Measurements from ENCODE around the gene IL1RAPL1. TPM values are rescaled to one million over a fixed set of nuclear protein-coding genes. Genes with fewer than 3 reads are reported as not detected.

Gene IL1RAPL1
- total and polyA plus RNA-seq, 9 of the 15 experiments (the other 6 are each of a cell fraction or from before 2014, with no cell fraction given) = 0.04 to 0.07 (median 0.04) TPM; not detected in 6

GRCh38 chrX:29275928-29276327, 688.7 kb downstream of the IL1RAPL1 start:
- FAIRE-seq = no peak
- Histone ChIP-seq H3K36me3 (ENCODE audit: control insufficient read depth, insufficient read depth, low read length) (no peaks in the 10 kb centered on the region), H4K20me1 (replicated peaks; ENCODE audit: control insufficient read depth, insufficient read depth, low read length) (no peaks in the 10 kb centered on the region), H3K27ac (ENCODE audit: extremely low read depth, low read depth, low read length) (no peak overlapping the region), H3K27me3 (ENCODE audit: control insufficient read depth in 2 of 2, insufficient read depth in 2 of 2, low read length in 2 of 2) (no peaks in the 10 kb centered on the region), H3K9me3 (replicated peaks; ENCODE audit: control insufficient read depth, insufficient read depth, low read depth, low read length) (no peaks in the 10 kb centered on the region), H3K79me2 (ENCODE audit: control insufficient read depth, insufficient read depth, low read length) (no peaks in the 10 kb centered on the region), H3K4me2 (ENCODE audit: insufficient read depth, low read length) (no peak overlapping the region), H3K9me1 (ENCODE audit: control insufficient read depth, insufficient read depth, low read length) (no peaks in the 10 kb centered on the region), H3K4me3 (no peak overlapping the region), H2AFZ (ENCODE audit: low read depth, low read length) (no peak overlapping the region), H3K4me1 (replicated peaks in 1 of 2; ENCODE audit: control insufficient read depth in 2 of 2, insufficient read depth in 2 of 2, low read length in 2 of 2) (no peaks in the 10 kb centered on the region), H3K9ac (ENCODE audit: insufficient read depth in 1 of 2, low read depth in 2 of 2, low read length in 2 of 2) (no peak overlapping the region)
- POLR2A ChIA-PET = no interaction called here
- no peak for ATAC-seq
- intact Hi-C loops (cut with micrococcal nuclease) (no loop called here), in situ Hi-C loops (cut with MboI) (no loop called here)
- CTCF ChIA-PET (ENCODE audit: low intra/inter-chr PET ratio) = no interaction called here
- no peak for DNase-seq (ENCODE audit: extremely low read depth in 1 of 4, low spot score in 3 of 4)
- no TSS peak for BruUV-seq (replicated peaks)
- TF ChIP-seq NFIC (IDR thresholded peaks at IDR 0.05) = no peak
- TF ChIP-seq RFX5 (IDR thresholded peaks at IDR 0.05; ENCODE audit: low read depth, low read length) = no peak
- no peak for TF ChIP-seq BRCA1 (IDR thresholded peaks at IDR 0.05)
- no peak for TF ChIP-seq BRCA1 (CRISPR knock-in tag; IDR thresholded peaks at IDR 0.05)

GRCh38 chrX:29281078-29281742, 694.0 kb downstream of the IL1RAPL1 start:
- DNase-seq (ENCODE audit: extremely low read depth in 1 of 4, low spot score in 3 of 4) = no peak
- ATAC-seq = no peak
- TF ChIP-seq GTF3C2 (IDR thresholded peaks at IDR 0.05; ENCODE audit: borderline replicate concordance, extremely low read depth, insufficient read length) (no peak), ZNF263 (CRISPR knock-in tag; IDR thresholded peaks at IDR 0.05; ENCODE audit: borderline replicate concordance) (no peak), MBD1 (CRISPR knock-in tag; IDR thresholded peaks at IDR 0.05) (no peak), HDAC2 (IDR thresholded peaks at IDR 0.05) (no peak), NCOA2 (IDR thresholded peaks at IDR 0.05; ENCODE audit: partially characterized antibody in 2 of 2) (no peak)
- TF ChIP-seq, protein P1, sequence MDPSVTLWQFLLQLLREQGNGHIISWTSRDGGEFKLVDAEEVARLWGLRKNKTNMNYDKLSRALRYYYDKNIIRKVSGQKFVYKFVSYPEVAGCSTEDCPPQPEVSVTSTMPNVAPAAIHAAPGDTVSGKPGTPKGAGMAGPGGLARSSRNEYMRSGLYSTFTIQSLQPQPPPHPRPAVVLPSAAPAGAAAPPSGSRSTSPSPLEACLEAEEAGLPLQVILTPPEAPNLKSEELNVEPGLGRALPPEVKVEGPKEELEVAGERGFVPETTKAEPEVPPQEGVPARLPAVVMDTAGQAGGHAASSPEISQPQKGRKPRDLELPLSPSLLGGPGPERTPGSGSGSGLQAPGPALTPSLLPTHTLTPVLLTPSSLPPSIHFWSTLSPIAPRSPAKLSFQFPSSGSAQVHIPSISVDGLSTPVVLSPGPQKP (CRISPR knock-in tag; IDR thresholded peaks at IDR 0.05) = no peak
- Histone ChIP-seq H3K36me3 (ENCODE audit: control insufficient read depth, insufficient read depth, low read length) (no peaks in the 10 kb centered on the region), H3K9ac (ENCODE audit: insufficient read depth in 1 of 2, low read depth in 2 of 2, low read length in 2 of 2) (no peak overlapping the region), H3K9me3 (replicated peaks; ENCODE audit: control insufficient read depth, insufficient read depth, low read depth, low read length) (no peaks in the 10 kb centered on the region), H3K4me3 (no peak overlapping the region), H3K4me2 (ENCODE audit: insufficient read depth, low read length) (no peak overlapping the region), H3K79me2 (ENCODE audit: control insufficient read depth, insufficient read depth, low read length) (no peaks in the 10 kb centered on the region), H3K4me1 (replicated peaks in 1 of 2; ENCODE audit: control insufficient read depth in 2 of 2, insufficient read depth in 2 of 2, low read length in 2 of 2) (no peaks in the 10 kb centered on the region), H4K20me1 (replicated peaks; ENCODE audit: control insufficient read depth, insufficient read depth, low read length) (no peaks in the 10 kb centered on the region), H3K27ac (ENCODE audit: extremely low read depth, low read depth, low read length) (no peak overlapping the region), H3K27me3 (ENCODE audit: control insufficient read depth in 2 of 2, insufficient read depth in 2 of 2, low read length in 2 of 2) (no peaks in the 10 kb centered on the region), H3K9me1 (ENCODE audit: control insufficient read depth, insufficient read depth, low read length) (no peaks in the 10 kb centered on the region), H2AFZ (ENCODE audit: low read depth, low read length) (no peak overlapping the region)
- intact Hi-C loops (cut with micrococcal nuclease) (no loop called here), in situ Hi-C loops (cut with MboI) (no loop called here)
- ChIA-PET POLR2A (no interaction called here), CTCF (ENCODE audit: low intra/inter-chr PET ratio) (no interaction called here)
- 0% methylated on average over 2 of the region's 2 CpGs for WGBS (ENCODE audit: insufficient coverage, low coverage, missing lambda C conversion rate)
- no TSS peak for BruUV-seq (replicated peaks)
- FAIRE-seq = no peak

Data from K562 (cell line).